HepG2 (cell line): Measurements from ENCODE around the gene FBXO48. TPM values are rescaled to one million over a fixed set of nuclear protein-coding genes. Genes with fewer than 3 reads are reported as not detected.

Experiments
- ATM ChIP-seq: fragments of 450-650 bp; IDR thresholded peaks from 2 replicates; pipeline ENCODE4 v1.7.1; 2017; ENCODE audit warnings: mild to moderate bottlenecking, borderline replicate concordance
- CC2D1A ChIP-seq: sonication (generic); formaldehyde crosslinking; IDR thresholded peaks from 2 replicates; pipeline ENCODE4 v1.8.1; 2023; ENCODE audit warnings: mild to moderate bottlenecking, missing genetic modification reagents
- EP300 ChIP-seq, 3 experiments: sonication (generic) in 1 of 3; formaldehyde crosslinking in 1 of 3; IDR thresholded peaks; 2 replicates each; pipeline versions ENCODE4 v1.5.1 to v1.6.1; 2011 to 2020; ENCODE audit warnings: low read depth in 2 of 3, low read length in 2 of 3, borderline replicate concordance in 1 of 3, improper control_type of control experiment in 1 of 3, mild to moderate bottlenecking in 1 of 3, missing genetic modification reagents in 1 of 3, moderate library complexity in 1 of 3
- NR2F1 ChIP-seq, 2 experiments: fragments of 450-650 bp in 1 of 2; formaldehyde crosslinking in 1 of 2; IDR thresholded peaks; 2 replicates each; pipeline versions ENCODE4 v1.5.0 to v1.6.1; 2016 to 2020; ENCODE audit warnings: mild to moderate bottlenecking in 1 of 2, missing compliant biosample characterization in 1 of 2, missing genetic modification reagents in 1 of 2, moderate library complexity in 1 of 2
- PHF21A ChIP-seq: sonication (generic); formaldehyde crosslinking; IDR thresholded peaks from 2 replicates; pipeline ENCODE4 v1.5.0; 2020; ENCODE audit warnings: mild to moderate bottlenecking, missing genetic modification reagents
- STAT5B ChIP-seq: sonication (generic); formaldehyde crosslinking; IDR thresholded peaks from 2 replicates; pipeline ENCODE4 v1.4.0; 2020; ENCODE audit warnings: missing genetic modification reagents
- ZNF546 ChIP-seq: sonication (generic); formaldehyde crosslinking; conservative IDR thresholded peaks from 2 replicates; pipeline ENCODE4 v1.8.1; 2023; ENCODE audit warnings: mild to moderate bottlenecking, missing genetic modification reagents
- ZNF547 ChIP-seq: sonication (generic); formaldehyde crosslinking; IDR thresholded peaks from 2 replicates; pipeline ENCODE4 v1.5.1; 2020; ENCODE audit warnings: mild to moderate bottlenecking, missing genetic modification reagents
- ZNF746 ChIP-seq: sonication (generic); formaldehyde crosslinking; IDR thresholded peaks from 2 replicates; pipeline ENCODE4 v1.8.0; 2022; ENCODE audit warnings: mild to moderate bottlenecking, missing genetic modification reagents
- polyA plus RNA-seq, 8 experiments: library from polyadenylated mRNA; depleted of rRNA in 3 of 8; stranded (reverse) in 7 of 8; unstranded in 1 of 8; fragments of >200 nt; fragmentation: Illumina TruSeq in 4 of 8; extraction: Trizol in 4 of 8; gene quantifications; 2 replicates each; pipeline versions ENCODE4 v1.2.1 to v1.2.3, GENCODE V29; 2011 to 2016; ENCODE audit warnings: low read depth in 4 of 8, missing spikeins in 1 of 8, mixed read lengths in 1 of 8; ENCODE audit not compliant: insufficient read depth in 1 of 8
- total RNA-seq, 5 experiments: library from RNA; depleted of rRNA; stranded (reverse); fragments of >200 nt; fragmentation: Illumina TruSeq; extraction: Trizol; gene quantifications; 2 replicates each; pipeline ENCODE4 v1.2.3, GENCODE V29; 2016; ENCODE audit warnings: low read depth in 1 of 5
- TF ChIP-seq, protein P1 (sequence below): sonication (generic); formaldehyde crosslinking; IDR thresholded peaks from 2 replicates; pipeline ENCODE4 v1.4.0; 2020; ENCODE audit warnings: missing genetic modification reagents
- TF ChIP-seq, protein P2 (sequence below): sonication (generic); formaldehyde crosslinking; IDR thresholded peaks from 2 replicates; pipeline ENCODE4 v1.9.0; 2021; ENCODE audit warnings: missing genetic modification reagents, borderline replicate concordance
- TF ChIP-seq, protein P3 (sequence below): sonication (generic); formaldehyde crosslinking; IDR thresholded peaks from 2 replicates; pipeline ENCODE4 v1.4.0; 2020; ENCODE audit warnings: low read depth, mild to moderate bottlenecking, missing genetic modification reagents
- TF ChIP-seq, protein P4 (sequence below): sonication (generic); formaldehyde crosslinking; IDR thresholded peaks from 2 replicates; pipeline ENCODE4 v1.9.0; 2022; ENCODE audit warnings: low read depth, missing genetic modification reagents

Gene FBXO48
- total and polyA plus RNA-seq, 2 of the 13 experiments (the other 11 are each of a cell fraction or from before 2014, with no cell fraction given), result 0.42 to 1.1 TPM

DNA sequence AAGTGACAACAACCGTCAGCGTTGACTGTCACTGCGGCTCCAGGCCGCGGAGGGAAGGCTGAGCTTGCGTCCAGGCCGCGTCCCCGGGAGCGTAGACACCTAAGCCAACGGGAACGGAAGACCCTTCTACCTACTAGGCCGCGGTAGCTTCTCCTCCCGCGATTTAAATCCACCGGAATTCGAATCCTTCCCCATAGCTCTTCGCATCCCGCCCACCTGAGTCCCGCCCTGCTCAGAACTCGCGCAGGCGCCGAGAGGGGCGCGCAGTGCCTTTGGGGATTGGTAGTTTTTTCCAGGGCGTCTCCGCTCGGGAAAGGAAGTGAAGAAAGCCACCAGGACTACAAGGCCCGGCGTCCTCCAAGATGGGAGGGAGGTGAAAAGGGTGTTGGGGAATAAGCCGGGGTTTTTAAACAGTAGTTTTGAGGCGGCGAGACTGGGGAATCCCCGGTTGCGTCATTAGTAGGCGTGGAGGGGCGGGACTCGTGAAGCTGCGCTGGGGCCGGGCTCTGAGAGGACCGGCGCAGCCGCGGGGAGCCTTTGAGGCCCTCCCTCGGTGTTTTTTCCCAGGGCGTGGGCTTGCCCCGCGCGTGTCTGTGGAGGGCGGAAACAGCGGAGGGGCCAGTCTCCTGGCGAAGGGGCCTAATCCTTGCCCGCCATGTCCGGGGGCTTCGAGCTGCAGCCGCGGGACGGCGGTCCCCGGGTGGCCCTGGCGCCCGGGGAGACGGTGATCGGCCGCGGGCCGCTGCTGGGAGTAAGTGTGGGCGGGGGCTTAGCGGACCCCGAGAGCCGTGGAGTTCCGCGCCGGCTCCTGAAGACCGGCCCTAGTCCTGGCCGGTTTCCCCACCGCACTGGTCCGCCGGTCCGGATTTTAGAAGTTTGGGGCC is at the start of gene FBXO48, which contains the start of gene APLF (continued):
- TF ChIP-seq, protein P1, sequence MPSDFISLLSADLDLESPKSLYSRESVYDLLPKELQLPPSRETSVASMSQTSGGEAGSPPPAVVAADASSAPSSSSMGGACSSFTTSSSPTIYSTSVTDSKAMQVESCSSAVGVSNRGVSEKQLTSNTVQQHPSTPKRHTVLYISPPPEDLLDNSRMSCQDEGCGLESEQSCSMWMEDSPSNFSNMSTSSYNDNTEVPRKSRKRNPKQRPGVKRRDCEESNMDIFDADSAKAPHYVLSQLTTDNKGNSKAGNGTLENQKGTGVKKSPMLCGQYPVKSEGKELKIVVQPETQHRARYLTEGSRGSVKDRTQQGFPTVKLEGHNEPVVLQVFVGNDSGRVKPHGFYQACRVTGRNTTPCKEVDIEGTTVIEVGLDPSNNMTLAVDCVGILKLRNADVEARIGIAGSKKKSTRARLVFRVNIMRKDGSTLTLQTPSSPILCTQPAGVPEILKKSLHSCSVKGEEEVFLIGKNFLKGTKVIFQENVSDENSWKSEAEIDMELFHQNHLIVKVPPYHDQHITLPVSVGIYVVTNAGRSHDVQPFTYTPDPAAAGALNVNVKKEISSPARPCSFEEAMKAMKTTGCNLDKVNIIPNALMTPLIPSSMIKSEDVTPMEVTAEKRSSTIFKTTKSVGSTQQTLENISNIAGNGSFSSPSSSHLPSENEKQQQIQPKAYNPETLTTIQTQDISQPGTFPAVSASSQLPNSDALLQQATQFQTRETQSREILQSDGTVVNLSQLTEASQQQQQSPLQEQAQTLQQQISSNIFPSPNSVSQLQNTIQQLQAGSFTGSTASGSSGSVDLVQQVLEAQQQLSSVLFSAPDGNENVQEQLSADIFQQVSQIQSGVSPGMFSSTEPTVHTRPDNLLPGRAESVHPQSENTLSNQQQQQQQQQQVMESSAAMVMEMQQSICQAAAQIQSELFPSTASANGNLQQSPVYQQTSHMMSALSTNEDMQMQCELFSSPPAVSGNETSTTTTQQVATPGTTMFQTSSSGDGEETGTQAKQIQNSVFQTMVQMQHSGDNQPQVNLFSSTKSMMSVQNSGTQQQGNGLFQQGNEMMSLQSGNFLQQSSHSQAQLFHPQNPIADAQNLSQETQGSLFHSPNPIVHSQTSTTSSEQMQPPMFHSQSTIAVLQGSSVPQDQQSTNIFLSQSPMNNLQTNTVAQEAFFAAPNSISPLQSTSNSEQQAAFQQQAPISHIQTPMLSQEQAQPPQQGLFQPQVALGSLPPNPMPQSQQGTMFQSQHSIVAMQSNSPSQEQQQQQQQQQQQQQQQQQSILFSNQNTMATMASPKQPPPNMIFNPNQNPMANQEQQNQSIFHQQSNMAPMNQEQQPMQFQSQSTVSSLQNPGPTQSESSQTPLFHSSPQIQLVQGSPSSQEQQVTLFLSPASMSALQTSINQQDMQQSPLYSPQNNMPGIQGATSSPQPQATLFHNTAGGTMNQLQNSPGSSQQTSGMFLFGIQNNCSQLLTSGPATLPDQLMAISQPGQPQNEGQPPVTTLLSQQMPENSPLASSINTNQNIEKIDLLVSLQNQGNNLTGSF (CRISPR knock-in tag), result peak; percentile 78; the same call in 1 of the 2 replicates
- TF ChIP-seq STAT5B (CRISPR knock-in tag) (no peak), NR2F1 (CRISPR knock-in tag; IDR thresholded peaks at IDR 0.05) (peak; percentile 45 to 54; a peak in 3 of 4 replicates), CC2D1A (CRISPR knock-in tag) (peak; percentile 73; the same call in 1 of the 2 replicates), ZNF746 (CRISPR knock-in tag) (no peak; the same call in 1 of the 2 replicates), PHF21A (CRISPR knock-in tag) (peak; percentile 63; the same call in 1 of the 2 replicates), EP300 (IDR thresholded peaks at IDR 0.05; ENCODE audit: low read depth in 2 of 2, low read length in 2 of 2) (peak in 1 of 2 experiments; percentile 60; a peak in 3 of 4 replicates), EP300 (CRISPR knock-in tag; IDR thresholded peaks at IDR 0.05; ENCODE audit: borderline replicate concordance) (no peak), ZNF546 (CRISPR knock-in tag) (peak; percentile 90), ATM (no peak), ZNF547 (CRISPR knock-in tag) (peak; percentile 72; the same call in 1 of the 2 replicates)
- TF ChIP-seq, protein P2, sequence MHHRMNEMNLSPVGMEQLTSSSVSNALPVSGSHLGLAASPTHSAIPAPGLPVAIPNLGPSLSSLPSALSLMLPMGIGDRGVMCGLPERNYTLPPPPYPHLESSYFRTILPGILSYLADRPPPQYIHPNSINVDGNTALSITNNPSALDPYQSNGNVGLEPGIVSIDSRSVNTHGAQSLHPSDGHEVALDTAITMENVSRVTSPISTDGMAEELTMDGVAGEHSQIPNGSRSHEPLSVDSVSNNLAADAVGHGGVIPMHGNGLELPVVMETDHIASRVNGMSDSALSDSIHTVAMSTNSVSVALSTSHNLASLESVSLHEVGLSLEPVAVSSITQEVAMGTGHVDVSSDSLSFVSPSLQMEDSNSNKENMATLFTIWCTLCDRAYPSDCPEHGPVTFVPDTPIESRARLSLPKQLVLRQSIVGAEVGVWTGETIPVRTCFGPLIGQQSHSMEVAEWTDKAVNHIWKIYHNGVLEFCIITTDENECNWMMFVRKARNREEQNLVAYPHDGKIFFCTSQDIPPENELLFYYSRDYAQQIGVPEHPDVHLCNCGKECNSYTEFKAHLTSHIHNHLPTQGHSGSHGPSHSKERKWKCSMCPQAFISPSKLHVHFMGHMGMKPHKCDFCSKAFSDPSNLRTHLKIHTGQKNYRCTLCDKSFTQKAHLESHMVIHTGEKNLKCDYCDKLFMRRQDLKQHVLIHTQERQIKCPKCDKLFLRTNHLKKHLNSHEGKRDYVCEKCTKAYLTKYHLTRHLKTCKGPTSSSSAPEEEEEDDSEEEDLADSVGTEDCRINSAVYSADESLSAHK (CRISPR knock-in tag), result no peak
- TF ChIP-seq, protein P3, sequence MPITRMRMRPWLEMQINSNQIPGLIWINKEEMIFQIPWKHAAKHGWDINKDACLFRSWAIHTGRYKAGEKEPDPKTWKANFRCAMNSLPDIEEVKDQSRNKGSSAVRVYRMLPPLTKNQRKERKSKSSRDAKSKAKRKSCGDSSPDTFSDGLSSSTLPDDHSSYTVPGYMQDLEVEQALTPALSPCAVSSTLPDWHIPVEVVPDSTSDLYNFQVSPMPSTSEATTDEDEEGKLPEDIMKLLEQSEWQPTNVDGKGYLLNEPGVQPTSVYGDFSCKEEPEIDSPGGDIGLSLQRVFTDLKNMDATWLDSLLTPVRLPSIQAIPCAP (CRISPR knock-in tag), result no peak
- TF ChIP-seq, protein P4, sequence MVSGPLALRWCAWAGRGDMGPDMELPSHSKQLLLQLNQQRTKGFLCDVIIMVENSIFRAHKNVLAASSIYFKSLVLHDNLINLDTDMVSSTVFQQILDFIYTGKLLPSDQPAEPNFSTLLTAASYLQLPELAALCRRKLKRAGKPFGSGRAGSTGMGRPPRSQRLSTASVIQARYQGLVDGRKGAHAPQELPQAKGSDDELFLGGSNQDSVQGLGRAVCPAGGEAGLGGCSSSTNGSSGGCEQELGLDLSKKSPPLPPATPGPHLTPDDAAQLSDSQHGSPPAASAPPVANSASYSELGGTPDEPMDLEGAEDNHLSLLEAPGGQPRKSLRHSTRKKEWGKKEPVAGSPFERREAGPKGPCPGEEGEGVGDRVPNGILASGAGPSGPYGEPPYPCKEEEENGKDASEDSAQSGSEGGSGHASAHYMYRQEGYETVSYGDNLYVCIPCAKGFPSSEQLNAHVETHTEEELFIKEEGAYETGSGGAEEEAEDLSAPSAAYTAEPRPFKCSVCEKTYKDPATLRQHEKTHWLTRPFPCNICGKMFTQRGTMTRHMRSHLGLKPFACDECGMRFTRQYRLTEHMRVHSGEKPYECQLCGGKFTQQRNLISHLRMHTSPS, result no peak
